ENCODE measurements around the gene HDHD2.

DNA sequence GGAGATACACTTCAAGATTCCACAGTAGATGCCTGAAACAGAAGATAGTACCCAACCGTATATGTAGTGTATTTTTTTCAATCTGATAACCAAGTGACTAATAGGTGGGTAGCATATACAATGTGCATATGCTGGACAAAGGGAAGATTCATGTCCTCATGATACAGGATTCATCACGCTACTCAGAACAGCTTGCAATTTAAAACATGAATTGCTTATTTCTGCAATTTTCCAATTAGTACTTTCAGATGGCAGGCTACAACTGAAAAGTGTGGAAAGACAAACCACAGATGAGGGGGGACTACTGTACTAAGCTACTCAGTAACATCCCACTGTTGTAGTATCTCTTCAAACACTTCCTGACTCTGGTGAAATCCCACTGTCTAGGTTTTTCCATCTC is 22.2 kb upstream of the HDHD2 start:
- TF ChIP-seq, protein P1, sequence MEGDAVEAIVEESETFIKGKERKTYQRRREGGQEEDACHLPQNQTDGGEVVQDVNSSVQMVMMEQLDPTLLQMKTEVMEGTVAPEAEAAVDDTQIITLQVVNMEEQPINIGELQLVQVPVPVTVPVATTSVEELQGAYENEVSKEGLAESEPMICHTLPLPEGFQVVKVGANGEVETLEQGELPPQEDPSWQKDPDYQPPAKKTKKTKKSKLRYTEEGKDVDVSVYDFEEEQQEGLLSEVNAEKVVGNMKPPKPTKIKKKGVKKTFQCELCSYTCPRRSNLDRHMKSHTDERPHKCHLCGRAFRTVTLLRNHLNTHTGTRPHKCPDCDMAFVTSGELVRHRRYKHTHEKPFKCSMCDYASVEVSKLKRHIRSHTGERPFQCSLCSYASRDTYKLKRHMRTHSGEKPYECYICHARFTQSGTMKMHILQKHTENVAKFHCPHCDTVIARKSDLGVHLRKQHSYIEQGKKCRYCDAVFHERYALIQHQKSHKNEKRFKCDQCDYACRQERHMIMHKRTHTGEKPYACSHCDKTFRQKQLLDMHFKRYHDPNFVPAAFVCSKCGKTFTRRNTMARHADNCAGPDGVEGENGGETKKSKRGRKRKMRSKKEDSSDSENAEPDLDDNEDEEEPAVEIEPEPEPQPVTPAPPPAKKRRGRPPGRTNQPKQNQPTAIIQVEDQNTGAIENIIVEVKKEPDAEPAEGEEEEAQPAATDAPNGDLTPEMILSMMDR (conservative IDR thresholded peaks at IDR 0.05 in 1 of 2, IDR thresholded peaks at IDR 0.05 in 1 of 2; ENCODE audit: low read depth in 1 of 2, low read length in 2 of 2) = no peak
- no peak for TF ChIP-seq EZH2 (IDR thresholded peaks at IDR 0.05; ENCODE audit: low read length, missing control alignments)
